GM18873 (cell line): Measurements from ENCODE around the gene PRMT7.

ENCODE experiments used
- ATAC-seq: cut with Tn5 transposase; IDR thresholded peaks from one replicate; pipeline ENCODE4 v1.9.1; 2021; ENCODE audit warnings: mild to moderate bottlenecking, moderate library complexity, moderate number of reproducible peaks; ENCODE audit not compliant: unreplicated experiment, low FRiP score

The PRMT7 gene

DNA sequence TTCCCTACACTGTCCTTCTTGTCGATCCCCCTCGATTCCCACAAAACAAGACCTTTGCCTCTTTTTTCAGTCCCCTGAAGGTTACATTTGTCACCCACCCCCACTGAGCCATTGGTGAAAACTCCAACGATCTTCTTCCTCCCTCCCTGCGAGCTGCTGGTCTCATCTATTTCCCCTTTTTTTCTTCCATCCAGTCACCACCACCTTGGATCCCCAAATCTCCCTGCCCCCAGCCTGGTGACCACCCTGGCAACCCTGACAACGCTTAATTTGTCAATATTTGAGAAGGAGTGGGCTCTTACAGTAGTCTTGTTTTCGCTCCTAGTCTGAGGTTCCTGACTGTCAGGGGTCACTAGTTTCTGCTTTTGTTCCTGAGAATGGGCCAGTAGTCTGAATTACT is 74.6 kb downstream of the PRMT7 start:
- no peak for ATAC-seq

DNA sequence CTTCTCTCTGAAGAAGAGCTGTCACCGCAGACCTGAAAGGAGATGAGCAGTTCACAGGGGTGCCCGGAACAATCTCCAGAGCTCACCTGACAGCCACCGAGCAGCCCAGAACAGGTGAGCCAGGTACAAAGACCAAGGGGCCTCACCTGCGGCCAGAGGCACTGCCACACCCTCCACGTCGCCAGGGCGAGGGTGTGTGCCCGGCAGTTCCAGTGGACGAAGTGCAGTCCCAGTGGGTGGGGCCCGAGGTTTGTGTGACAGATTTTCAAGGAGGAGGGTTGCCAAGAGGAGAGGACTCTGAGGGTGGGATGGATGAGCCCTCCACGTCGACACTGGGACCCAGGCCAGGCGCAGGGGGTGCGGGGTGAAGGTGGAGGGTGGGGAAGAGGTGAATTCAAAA is 75.8 kb downstream of the PRMT7 start:
- ATAC-seq = no peak

DNA sequence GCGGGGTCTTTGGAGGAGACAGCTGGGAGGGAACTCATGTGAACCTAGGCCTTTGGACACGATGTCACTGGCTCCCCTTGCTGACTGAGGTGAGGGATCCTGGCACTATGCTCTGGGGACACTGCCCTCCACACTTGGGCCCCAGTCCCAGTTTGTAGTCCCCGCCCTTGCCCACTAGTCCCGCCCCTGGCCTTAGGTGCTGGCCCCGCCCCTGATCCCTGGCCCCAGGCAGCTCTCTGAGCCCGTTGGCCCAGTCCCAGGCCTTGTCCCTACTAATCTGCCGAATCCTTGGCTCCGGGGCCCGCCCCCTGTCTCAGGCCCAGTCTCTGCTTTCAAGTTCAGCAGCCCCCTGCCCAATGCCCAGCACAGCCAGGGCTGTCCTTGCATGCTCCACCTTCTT is 76.5 kb downstream of the PRMT7 start:
- ATAC-seq = no peak

DNA sequence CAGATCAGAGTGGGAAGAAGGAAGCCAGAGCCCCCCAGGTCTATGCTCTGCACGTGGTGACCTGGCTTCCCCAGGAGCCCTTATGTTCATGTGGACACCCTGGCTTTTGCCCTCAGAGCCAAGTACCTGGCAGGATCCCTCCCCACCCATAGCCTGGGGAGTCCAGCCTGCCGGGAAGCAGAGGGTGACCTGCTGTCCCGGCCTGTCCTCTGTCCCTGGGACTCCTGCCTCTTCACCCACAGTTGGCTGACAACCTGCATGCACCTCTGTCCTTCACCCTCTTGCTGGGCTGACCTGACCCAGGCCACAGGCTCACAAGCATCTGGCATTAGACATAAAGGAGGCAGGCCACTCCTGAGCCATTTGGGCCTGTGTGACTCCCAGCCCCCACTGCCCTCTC is 77.3 kb downstream of the PRMT7 start:
- ATAC-seq = no peak

DNA sequence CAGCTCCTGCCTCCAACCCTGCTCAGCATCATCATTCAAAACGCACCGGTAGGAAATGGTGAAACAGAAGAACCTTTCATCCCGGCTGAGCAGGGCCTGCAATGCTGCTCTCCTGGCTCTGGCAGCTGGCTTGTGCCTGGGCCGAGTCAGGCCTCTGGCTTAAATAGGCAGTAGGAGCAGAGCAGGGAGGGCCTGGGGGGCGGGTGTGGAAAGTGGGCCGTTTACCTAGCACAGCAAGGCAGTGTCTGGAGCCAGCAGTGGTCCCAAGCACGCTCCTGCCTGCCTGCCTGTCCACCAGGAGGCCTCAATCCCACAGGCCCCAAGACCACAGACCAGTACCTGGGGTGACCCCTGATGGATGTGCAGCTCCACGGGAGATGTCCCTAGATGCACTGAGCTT is 78.2 kb downstream of the PRMT7 start:
- no peak for ATAC-seq

DNA sequence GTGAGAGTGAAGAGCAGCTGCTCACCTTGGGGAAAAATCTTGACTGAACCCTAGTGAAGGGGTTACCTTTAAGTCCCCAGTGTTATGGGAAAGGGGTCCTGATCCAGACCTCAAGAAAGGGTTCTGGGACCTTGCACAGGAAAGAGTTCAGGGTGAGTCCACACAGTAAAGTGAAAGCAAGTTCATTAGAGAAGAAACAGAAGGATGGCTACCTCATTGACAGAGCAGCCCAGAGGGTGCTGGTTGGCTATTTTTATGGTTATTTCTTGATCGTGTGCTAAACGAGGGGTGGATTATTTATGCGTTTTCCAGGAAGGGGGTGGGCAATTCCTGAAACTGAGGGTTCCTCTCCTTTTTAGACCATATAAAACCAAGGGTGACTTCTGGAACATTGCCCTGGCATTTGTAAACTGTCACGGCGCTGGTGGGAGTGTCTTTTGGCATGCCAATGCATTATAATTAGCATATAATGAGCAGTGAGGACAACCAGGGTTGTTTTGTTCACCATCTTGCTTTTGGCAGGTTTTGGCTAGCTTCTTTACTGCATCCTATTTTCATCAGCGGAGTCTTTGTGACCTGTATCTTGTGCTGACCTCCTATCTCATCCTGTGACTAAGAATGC is 79.0 kb downstream of the PRMT7 start:
- no peak for ATAC-seq

DNA sequence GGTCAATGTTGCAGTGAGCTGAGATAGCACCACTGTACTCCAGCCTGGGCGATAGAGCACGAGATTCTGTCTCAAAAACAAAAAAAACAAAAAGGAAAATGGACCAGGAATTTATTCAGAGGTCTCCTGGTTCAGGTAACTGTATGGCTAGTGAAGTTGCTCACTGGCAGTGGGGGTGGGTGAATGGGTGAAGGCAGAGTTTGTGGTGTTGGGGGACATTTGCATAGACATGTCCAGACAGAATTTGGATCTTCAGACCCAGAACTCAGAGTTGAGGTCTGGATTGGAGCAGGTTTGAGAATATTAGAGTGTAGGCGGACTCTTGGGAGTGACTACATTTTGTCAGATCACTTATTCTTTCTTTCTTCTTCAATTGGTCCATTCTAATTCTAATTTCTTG is 82.5 kb downstream of the PRMT7 start:
- ATAC-seq = no peak

DNA sequence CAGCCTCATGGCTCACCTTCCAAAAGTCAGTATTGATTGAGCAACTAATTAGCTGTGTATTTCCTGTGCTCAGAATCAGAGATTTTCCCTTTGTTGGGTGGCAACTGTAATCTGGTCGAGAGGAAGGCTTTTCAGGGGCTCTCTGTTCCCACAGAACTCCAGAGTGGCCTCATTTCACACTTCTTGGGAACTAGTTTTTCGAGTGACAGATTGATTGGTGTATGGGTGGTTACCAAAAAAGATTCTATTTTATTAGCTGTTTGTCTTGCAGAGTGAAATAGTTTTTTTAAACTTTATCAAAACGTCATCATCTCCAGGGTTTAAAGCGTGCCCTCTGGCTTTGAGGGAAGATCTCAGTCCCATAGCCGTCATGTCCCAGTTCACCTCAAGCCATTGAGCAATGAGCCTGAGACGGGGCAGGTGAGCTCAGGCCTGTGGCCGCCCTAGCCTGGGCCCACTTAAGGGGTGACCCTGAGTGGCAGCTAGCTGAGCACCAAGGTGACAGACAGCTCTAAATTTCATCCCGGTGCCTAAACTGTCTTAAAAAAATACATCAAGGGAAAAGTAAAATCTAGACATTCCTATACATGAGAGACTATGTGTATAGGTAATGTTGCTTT is 84.5 kb downstream of the PRMT7 start:
- no peak for ATAC-seq

DNA sequence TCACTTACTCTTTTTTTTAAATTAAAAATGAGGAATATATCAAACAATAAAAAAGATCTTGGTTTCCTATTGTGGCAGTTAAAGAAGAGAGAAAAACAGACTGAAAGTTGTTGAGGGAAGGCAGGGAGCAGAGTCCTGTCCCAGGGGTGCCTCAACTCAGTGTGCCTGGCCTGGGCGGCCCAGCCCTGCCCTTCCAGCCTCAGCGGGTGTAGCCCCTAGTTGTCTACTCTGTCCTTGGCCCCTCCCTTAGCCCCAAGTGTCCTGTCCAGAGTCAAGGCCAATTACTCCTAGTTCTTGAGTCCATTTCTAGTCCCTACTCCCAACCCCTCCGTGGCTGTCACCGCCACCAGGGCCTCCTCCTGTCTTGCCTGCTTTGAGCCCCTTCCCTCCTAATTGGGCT is 85.0 kb downstream of the PRMT7 start:
- no peak for ATAC-seq

DNA sequence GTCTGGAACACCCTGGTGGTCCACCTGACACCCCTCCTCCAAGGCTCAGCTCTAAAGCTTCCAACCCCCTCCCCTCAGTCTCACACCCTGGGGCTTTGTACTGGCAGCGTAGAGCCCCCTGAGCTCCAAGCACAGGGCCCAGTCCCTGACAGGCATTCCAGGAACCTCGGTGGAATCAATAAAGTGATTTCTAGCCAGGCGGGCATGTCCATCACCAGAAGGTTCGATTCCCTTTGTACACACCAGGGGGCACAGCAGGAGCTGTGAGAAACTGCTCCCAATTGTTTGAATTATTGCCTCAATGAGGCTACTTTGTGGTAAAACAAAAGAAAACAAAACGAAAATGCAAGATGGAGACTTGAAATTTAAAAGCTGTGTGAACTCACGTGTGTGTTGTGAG is 85.7 kb downstream of the PRMT7 start:
- no peak for ATAC-seq

DNA sequence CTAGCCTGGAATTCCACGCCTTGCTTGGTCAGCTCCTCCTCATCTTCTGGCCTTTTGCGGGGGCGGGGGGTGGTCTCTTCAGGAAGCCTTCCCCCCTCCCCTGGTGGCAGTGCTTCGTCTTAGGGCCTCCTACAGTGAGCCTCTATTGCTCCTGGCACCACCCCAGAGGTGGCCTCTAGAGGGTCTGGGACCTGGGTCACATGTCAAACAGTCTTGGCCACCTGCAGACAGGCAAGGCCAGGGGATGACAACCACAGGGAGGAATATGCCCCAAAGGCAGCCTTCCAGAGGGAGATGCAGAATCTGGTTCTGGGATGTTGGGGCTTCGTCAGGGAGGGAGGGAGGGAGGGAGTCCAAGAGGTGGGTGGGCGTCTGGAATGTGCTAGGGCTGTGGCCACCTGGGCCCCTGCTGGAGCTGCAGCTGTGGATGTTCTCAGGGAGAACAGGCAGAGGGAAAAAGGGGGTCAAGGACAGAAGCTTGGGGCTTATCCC is 86.9 kb downstream of the PRMT7 start:
- no peak for ATAC-seq

DNA sequence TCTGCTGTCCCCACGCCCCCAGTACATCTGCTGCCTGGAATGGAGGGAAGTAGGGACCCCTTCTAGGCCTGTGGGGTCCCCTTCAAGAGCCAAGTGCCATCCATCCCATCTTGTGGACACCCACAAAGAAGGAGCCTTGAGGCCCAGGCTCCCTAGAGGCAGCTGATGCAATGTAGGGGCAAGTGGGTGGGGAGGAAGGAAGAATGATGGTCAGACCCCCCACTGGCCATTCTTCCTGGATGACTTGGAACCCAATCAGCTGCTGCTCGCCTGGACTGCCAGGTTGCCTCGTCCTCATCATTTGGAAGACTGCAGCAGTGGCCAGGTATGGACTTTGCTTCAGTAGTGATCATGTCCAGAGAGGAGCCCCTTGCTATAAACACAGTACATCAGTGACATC is 88.6 kb downstream of the PRMT7 start:
- ATAC-seq = no peak

DNA sequence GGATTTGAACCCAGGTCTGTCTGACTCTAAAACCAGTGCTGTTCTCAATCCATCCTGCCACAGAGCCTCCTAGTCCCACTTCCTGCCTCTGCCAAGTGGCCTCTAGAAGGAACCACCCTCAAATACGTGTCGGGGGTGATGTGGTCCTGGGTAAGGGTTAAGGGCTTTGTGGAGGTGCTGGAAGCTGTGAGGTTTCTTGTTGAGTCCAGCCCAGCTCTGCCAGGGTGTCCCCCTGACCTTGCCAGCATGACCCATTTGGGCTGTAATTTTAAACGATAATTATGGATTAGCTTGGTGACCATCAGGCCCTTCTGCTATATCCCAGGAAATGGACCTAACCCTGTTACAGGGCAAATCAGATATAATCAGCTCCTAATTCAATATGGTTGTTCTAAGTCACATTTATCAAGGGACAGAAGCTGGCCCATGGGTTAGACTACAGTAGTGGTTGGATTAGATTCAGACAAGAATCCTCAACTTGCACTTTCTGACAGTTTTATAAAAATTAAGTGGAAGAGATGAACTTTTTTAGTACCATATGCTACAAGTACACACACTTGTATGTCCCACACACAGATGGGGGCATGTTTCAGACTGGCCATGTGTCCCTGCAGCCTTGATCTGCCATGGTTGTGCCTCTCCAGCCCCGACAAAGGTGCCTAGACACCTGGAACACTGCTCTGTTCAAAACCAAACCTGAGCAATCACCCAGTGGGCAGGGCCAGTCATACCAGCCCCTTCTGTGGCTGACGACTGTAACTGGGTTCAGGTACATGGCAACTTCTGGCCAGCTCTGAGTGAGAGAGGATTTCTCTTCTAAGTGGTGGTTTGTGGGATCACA is 89.5 kb downstream of the PRMT7 start:
- no peak for ATAC-seq

DNA sequence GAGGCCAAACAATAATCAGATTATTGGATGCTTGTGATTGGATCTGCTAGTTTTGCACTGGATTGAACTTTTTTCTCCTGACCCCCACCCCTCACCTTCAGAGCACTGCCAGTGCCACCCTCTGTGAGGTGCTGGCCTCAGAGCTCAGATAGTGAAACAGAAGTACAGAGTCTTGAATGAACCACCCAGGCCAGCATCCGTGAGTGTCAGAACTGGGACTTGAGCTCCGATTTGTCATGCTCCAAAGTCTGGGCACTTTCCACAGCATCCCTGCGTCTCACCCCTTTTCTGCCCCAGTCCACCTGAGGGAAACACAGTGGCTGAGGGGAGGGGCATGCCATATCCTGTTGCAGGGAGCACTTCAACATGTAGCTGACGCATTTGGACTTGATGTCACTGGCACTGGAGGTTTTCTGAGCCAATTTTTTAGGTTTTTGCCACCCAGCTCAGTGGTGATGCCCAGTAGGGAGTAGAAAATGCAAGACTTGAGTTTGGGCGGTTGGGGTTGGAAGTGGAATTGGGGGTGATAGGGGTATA is 90.2 kb downstream of the PRMT7 start:
- ATAC-seq = no peak

DNA sequence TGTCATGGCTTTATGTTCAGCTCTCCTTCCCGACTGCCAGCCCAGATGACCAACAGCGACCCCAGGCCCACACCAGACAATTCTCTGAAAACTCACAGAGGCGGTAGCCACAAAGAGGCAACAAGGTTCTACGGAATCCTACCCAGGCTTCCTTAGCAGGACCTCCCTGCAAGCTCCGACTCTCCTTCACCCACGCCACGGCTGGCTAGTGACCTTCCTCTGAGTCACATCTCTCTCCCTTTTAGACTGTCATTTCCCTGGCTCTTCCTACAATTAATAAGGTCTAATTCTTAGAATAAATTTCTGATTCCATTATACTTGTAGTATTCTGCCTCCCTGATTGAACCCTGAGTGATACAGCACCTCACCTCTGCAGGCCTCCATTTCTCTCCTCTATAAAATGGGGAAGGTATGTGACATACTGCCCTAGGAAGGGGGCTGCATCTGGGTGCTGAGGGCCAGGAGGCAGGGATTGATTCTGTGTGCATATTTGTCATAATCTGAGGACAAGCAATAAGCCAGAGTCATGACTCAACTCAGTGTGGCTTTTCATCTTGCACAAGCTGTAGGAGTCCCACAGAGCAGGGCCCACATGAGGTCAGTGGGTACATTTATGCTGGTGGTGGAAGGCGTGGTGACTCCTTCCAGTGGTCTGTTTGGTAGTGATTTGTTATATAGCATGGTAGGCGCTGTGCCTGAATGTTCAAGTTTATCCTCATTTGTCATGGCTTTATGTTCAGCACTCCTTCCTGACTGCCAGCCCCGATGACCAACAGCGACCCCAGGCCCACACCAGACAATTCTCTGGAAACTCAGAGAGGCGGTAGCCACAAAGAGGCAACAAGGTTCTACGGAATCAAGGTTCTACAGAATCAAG is 91.3 kb downstream of the PRMT7 start:
- no peak for ATAC-seq

DNA sequence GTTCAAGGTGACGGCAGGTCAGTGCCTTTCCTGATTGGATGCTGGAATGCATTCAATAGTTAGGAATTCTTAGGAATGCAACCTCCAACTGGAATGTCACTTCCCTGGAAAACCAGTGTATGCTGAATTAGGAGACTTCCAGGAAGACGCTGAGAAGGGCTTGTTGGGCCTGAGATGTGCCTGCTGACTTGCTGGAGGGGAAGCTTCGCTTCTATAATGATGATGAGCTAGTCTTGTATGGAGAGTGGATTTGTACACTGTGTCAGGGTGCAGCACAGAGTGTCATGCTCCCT is 91.9 kb downstream of the PRMT7 start:
- ATAC-seq = no peak

DNA sequence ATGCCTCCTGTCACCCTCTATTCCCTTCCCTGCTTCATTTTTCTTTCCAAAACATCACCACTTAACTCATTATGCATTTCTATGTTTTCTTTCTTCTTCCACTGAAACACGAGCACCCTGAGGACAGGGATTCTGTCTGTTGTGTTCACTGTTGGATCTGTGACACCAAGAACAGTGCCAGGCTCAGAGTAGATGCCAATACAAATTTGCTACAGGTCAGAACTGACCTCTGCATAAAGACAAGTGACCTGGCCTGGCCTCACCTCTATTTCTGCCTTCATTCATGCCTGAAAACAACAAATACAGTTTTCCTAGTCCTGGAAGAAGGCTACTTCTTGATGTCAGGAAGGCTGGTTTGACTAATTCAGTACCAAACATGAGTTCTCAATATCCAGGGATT is 92.4 kb downstream of the PRMT7 start:
- no peak for ATAC-seq

DNA sequence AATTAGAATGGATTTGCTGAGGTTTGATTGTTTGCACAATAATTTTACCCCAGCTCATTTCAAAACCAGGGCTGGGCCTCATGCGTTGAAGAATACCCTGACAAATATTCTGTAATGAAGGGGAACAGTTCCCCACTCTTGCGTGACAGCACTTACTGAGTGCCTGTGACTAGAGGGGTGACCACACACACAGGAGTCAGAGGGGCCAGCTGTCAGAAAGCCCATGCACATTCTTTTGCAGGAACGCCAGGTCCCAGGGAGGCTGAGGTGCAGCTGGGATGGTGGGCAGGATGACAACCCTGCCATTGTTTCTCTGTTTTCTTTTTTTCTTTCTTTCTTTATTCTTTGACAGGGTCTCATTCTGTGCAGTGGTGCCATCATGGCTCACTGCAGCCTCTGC is 92.9 kb downstream of the PRMT7 start:
- ATAC-seq = no peak

DNA sequence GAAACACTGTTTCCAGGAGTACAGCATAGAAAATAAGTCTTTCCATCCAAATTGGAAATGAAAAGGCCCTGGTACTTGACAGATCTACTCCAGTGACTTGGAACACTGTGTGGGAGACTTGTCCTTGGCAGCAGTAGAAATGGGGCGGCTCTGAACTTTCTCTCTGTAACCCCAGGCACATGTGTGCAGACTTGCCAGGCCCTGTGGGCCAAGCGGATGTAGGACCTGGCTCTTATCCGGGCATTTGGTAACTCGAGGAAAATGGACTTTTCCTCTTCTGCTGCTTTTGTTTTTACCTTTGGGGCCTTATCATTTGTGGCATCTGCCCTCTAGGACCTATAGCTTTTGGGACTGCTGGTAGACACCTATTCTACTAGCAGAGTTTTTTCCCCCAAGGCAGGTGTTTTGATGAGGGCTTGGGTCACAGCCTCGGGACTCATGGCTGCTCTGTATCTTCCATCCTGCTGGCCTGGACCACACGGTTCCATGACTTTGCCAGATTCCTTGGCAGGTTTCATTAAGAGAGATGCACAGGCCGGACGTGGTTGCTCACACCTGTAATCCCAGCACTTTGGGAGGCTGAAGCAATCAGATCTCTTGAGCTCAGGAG is 94.0 kb downstream of the PRMT7 start:
- no peak for ATAC-seq

DNA sequence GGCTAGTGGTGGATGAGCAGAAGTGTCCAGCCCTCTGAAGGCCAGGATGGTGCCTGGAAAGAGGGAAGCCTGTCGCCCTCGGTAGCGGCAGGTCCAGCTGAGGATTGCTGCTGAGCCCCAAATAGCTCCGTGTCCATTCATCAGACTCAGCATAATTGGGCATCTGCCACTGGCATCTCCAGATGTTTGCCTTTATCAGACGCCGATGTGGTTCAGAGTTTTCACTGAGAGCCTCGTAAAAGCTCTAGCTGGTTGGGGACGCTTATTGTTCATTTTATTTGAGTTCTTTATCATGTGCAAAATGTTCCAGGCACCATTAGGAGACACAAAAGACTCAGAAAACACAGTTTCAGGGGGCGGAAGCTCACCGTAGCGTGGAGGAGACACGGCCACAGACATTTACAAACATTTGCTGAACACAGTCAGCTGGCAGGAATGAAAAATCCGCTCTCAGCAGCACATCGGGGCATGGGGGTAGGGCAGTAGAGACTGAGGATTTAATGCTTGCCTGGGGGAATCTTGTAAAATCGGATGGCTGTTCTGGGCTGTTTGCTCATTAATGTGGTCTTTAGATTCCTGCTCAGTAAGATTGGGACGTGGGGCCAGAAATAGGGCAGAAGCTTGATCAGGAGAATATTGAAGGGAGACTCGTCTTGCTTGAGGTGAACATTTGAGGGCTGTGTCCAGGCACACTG is 95.8 kb downstream of the PRMT7 start:
- ATAC-seq = no peak
